Activated T-helper 9 cell treated with anti-CD3 and anti-CD28 coated beads, Interleukin-2, amount 50 U/mL, for 16 hours (primary cell): Measurements from ENCODE around the gene P3H4.
A peak's percentile ranks its signal among the peaks of the same experiment; 100 is the strongest.

Source experiments
- DNase-seq: peaks from one replicate; pipeline ENCODE4 v3.0.0-alpha.2; 2020; ENCODE audit warnings: low read depth

The P3H4 gene

GRCh38 chr17:41821776-41822175 is 10.0 kb upstream of the P3H4 start:
- DNase-seq, result no peak

- no peak for DNase-seq
These were observed 6.3 kb upstream of the P3H4 start for GRCh38 chr17:41818024-41818423.

GRCh38 chr17:41816637-41817320 is 5.0 kb upstream of the P3H4 start:
- no peak for DNase-seq

- no peak for DNase-seq
These were observed 2.4 kb upstream of the P3H4 start for GRCh38 chr17:41814195-41814594.

- DNase-seq, result no peak
These were observed 2.0 kb upstream of the P3H4 start for GRCh38 chr17:41813699-41814124.

- DNase-seq, result no peak
These were observed 1.5 kb upstream of the P3H4 start for GRCh38 chr17:41813152-41813680.

- DNase-seq, result no peak
These were observed 817 bp upstream of the P3H4 start, which contains the start of gene FKBP10 for GRCh38 chr17:41812381-41813151. Gene FKBP10, plus strand, starts transcription at chr17:41813004. Its CDS starts 31 bp downstream, at chr17:41813035.

- no peak for DNase-seq
These were observed 845 bp downstream of the P3H4 start for GRCh38 chr17:41810659-41811548.

GRCh38 chr17:41806685-41807445 is 4.9 kb downstream of the P3H4 start:
- DNase-seq, result no peak

GRCh38 chr17:41803049-41804020 is 8.4 kb downstream of the P3H4 start:
- DNase-seq, result no peak

- peak; percentile 60 for DNase-seq
These were observed 10.1 kb downstream of the P3H4 start for GRCh38 chr17:41801374-41802271.

- no peak for DNase-seq
These were observed 11.0 kb downstream of the P3H4 start for GRCh38 chr17:41800601-41801373.

- DNase-seq, result no peak
These were observed 12.4 kb downstream of the P3H4 start for GRCh38 chr17:41799366-41799765.

GRCh38 chr17:41797377-41797776 is 14.4 kb downstream of the P3H4 start:
- DNase-seq, result no peak

- DNase-seq, result no peak
These were observed 15.4 kb downstream of the P3H4 start for GRCh38 chr17:41796121-41796895.

GRCh38 chr17:41794540-41794975 is 17.2 kb downstream of the P3H4 start:
- no peak for DNase-seq

GRCh38 chr17:41793784-41794539 is 17.8 kb downstream of the P3H4 start:
- DNase-seq, result no peak
